Skeletal muscle satellite cell (primary cell): ENCODE results near the gene FANCM.
"Not testable (repeated sequence)": the region's sequence is repeated elsewhere in the genome, so short reads cannot be mapped to it uniquely, and the experiment has no call there.

Source experiments
- H3K27me3 ChIP-seq: 2 replicates; pipeline ENCODE4 v1.7.0; 2013; ENCODE audit warnings: low read length; ENCODE audit not compliant: control insufficient read depth, insufficient read depth
- H3K36me3 ChIP-seq: 2 replicates; pipeline ENCODE4 v1.7.0; 2013; ENCODE audit warnings: mild to moderate bottlenecking, control low read depth, low read length; ENCODE audit not compliant: insufficient read depth
- H3K4me1 ChIP-seq: 2 replicates; pipeline ENCODE4 v1.7.0; 2013; ENCODE audit warnings: low read length; ENCODE audit not compliant: control insufficient read depth, insufficient read depth
- H3K4me2 ChIP-seq: 2 replicates; pipeline ENCODE4 v1.7.0; 2013; ENCODE audit warnings: mild to moderate bottlenecking, low read length
- H3K4me3 ChIP-seq: 2 replicates; pipeline ENCODE4 v1.7.0; 2013; ENCODE audit warnings: low read length
- H3K9ac ChIP-seq: 2 replicates; pipeline ENCODE4 v1.7.0; 2013; ENCODE audit warnings: mild to moderate bottlenecking, low read depth, low read length, moderate library complexity
- H3K9me3 ChIP-seq: replicated peaks from 2 replicates; pipeline ENCODE4 v1.7.0; 2013; ENCODE audit warnings: mild to moderate bottlenecking, control low read depth, low read length

Gene FANCM

DNA sequence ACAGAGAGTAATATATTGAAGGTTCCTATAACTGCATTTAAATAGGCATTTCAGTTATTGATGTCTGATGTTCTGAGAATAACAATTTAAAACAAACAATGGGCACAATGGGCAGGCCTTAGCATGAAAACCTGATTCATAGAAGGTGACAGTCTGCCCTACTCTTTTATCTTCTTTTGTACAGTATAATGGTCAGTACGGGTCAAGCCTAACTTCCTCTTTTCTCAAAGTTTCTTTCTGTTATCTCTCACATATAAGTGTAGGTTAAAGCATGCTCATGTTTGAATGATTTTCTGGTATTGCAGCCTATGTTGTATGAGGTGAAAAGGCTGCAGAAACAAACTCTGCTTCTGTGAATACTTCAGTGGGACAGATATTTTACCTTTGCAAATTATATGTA lies 15.6 kb upstream of the FANCM start:
- no peaks in the 10 kb centered on the region for H3K27me3 ChIP-seq
- H3K9ac ChIP-seq: no peak overlapping the region
- no peak overlapping the region for H3K4me3 ChIP-seq
- H3K9me3 ChIP-seq: no peaks in the 10 kb centered on the region
- H3K4me2 ChIP-seq: no peak overlapping the region
- peaks cover 67% of the 10 kb centered on the region for H3K36me3 ChIP-seq
- no peaks in the 10 kb centered on the region for H3K4me1 ChIP-seq

DNA sequence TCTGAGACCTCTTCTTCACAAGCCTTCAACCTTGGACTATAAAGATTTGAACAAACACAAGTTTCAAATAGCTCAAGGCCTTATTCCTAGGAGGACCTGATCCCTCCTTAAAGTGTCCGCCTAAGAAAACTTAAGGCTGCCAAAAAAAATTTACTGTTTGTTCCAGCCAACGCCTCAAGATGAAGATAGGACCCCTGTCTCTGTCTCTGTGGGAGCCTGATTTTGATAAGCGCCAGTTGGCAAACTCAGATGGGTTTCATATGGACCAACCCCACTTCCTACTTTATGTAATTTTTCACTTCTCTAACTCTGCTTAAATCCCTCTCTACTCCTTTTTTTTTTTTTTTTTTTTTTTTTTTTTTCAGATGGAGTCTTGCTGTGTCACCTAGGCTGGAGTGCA lies 12.5 kb upstream of the FANCM start:
- Histone ChIP-seq H3K36me3 (peaks cover 53% of the 10 kb centered on the region), H3K4me2 (no peak overlapping the region), H3K9ac (no peak overlapping the region), H3K4me3 (no peak overlapping the region), H3K9me3 (no peaks in the 10 kb centered on the region), H3K4me1 (no peaks in the 10 kb centered on the region), H3K27me3 (no peaks in the 10 kb centered on the region)

DNA sequence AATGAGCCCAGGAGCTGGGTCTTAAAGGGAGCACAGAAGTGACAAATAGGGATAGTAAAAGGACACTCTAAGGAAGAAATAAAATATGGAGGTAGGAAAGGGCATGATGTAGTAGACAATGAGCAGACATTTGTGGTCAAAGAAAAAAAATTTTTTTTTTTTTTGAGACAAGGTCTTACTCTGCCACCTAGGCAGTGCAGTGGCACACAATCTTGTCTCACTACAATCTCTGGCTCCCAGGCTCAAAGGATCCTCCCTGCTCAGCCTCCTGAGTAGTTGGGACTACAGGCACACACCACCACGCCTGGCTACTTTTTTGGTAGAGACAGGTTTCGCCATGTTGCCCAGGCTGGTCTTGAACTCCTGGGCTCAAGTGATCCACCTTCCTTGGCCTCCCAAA lies 10.0 kb upstream of the FANCM start:
- Histone ChIP-seq H3K4me2 (no peak overlapping the region), H3K4me1 (no peaks in the 10 kb centered on the region), H3K36me3 (peaks cover 46% of the 10 kb centered on the region)

DNA sequence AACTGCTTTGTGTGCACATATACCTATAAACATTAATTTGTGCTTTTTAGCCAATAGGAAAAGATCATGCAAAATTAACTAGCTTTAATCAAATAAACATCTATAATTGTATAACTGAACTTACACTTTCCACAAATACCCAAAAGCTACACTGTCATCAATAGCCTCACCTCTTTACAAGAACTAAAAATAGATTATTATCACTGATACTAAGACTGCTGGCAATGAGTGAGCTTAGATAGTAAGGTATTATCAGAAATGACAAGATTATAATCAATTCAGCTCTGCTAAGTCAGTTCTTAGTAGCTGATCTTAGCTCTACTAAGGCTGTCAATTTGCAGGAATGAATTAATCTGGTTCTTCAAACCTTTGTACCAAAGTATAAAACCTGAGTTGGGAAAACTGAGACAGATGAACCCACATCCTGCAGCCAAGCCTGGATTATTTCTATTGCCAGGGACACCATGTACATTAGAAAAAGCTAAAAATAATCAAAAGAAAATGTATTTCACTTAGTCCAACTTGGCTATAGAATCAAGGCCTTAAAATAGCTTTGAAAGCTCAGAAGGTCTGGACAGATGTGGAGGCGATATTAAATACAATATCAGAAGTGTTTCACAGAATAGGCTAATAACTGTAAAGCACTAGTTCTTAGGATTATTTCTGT lies 6.6 kb upstream of the FANCM start:
- peaks cover 32% of the 10 kb centered on the region for H3K36me3 ChIP-seq
- H3K4me2 ChIP-seq: no peak overlapping the region
- no peaks in the 10 kb centered on the region for H3K4me1 ChIP-seq
- H3K27me3 ChIP-seq: no peaks in the 10 kb centered on the region
- H3K4me3 ChIP-seq: no peak overlapping the region
- H3K9me3 ChIP-seq: no peaks in the 10 kb centered on the region
- H3K9ac ChIP-seq: no peak overlapping the region

More for the DNA sequence above, 10.0 kb upstream of the FANCM start:
- Histone ChIP-seq H3K9me3 (no peaks in the 10 kb centered on the region), H3K9ac (no peak overlapping the region), H3K27me3 (no peaks in the 10 kb centered on the region), H3K4me3 (no peak overlapping the region)

DNA sequence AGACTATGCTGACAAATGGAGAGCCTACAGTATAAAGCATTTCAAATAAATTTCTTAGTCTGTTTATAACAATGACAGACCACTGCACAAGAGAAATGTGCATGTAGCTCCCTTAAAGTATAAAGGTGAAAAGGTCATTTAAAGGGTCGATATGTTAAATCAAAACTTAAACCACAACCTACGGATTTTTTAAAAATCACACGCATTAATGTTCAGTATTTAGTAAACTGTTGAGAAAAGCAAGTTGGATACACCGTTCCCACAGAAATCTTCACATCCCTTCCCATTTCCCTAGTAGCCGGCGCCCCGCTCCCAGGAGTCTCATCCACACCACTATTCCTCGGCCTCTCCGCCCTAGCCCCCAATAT lies 2.1 kb upstream of the FANCM start:
- Histone ChIP-seq H3K27me3 (no peaks in the 10 kb centered on the region), H3K9ac (peak overlapping the region; percentile 99), H3K4me1 (peaks cover 12% of the 10 kb centered on the region), H3K36me3 (peaks cover 11% of the 10 kb centered on the region), H3K4me3 (peak overlapping the region; percentile 89), H3K4me2 (peak overlapping the region; percentile 96), H3K9me3 (no peaks in the 10 kb centered on the region)

DNA sequence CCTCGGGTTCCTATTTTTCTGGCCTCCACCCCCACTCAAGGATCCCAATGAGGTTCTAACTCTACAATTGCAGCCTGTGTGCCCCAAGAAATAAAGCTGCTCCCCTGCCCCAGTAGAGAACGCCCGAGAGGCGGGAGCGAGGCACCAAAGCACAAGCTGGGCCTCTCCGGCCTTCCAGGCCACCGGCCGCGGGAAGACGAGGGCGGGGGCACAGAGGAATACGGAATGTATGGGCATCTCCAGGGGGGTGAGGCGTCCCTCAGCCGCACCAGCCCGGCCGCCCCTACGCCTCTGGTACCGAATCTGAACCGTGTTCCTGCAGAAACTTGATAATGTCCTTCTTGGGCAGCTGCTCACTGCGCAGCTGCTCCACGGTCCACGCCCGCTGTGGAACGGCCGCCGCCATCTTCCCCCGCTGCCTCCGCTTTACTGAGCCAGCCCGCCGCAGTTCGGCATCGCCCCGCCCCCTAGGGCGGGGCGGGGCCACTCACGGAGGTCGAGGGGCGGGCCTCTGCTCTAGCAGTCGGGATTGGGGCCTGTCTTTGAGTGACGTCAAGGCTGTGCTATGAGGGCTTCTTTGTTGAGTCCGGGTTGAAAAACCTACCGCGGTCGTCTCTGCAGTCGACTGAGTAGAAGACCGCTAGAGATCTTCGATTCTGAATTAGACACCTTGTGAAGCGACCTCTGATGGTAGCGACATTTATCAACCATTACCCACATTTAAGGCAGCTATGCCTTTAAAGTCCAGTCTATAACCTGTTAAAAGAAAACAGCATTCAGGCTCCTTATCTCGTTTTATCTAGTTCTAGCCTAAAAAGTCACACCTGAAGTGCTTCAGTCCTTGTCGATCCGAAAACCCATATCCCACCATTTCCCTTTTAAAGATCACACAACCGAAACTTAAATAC lies 1.4 kb upstream of the FANCM start, which contains the start of gene FKBP3:
TSS of gene FKBP3 (minus strand) at position 431 of the 908 bp plus-strand sequence. CDS start at position 406, 25 bp downstream.
- Histone ChIP-seq H3K4me1 (peaks cover 12% of the 10 kb centered on the region), H3K9me3 (no peaks in the 10 kb centered on the region), H3K4me3 (peak within 1 kb of the TSS; percentile 89), H3K9ac (peak within 1 kb of the TSS; percentile 99), H3K27me3 (no peaks in the 10 kb centered on the region), H3K4me2 (peak within 1 kb of the TSS; percentile 96), H3K36me3 (peaks cover 6% of the 10 kb centered on the region)

DNA sequence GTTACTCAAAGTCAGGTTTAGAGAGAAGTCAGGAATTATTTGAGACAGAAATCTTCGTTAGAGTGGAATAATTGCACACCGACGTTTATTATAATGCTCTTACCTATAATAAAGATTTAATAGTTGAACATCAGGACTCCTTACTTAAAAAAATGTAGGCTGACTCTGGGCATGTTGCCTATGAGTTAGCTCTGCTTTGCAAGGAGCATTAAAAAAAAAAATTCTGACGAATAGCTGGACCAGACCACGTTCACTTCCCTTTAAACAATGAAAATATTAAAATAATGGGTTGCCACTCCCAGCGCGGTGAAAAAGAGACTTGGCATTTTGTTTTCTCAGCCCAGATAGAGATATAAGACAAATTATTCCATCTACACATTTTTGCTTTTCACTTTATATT lies 574 bp upstream of the FANCM start:
- Histone ChIP-seq H3K4me3 (peak overlapping the region; percentile 89), H3K27me3 (no peaks in the 10 kb centered on the region), H3K4me1 (peaks cover 12% of the 10 kb centered on the region), H3K9me3 (no peaks in the 10 kb centered on the region), H3K4me2 (peak overlapping the region; percentile 90), H3K9ac (peak overlapping the region; percentile 99), H3K36me3 (peaks cover 4% of the 10 kb centered on the region)

DNA sequence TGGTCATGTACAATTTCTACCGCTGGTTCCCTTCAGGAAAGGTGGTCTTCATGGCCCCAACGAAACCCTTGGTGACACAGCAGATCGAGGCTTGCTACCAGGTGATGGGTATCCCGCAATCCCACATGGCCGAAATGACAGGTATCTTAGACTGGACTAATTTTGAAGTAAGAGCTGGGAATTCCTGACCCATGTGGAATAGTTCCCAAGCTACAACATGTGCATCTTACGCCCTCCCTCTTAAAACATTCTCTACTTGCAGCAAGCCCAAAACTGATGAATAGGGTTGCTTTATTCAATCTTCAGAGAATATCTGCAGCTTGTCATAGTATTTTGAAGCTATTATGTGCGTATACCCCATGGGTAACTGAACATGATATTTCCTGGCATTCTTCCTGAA lies 669 bp downstream of the FANCM start:
- Histone ChIP-seq H3K9ac (peak overlapping the region; percentile 80), H3K27me3 (no peaks in the 10 kb centered on the region), H3K4me3 (peak overlapping the region; percentile 89), H3K4me1 (peaks cover 12% of the 10 kb centered on the region), H3K36me3 (no peaks in the 10 kb centered on the region), H3K9me3 (no peaks in the 10 kb centered on the region), H3K4me2 (peak overlapping the region; percentile 89)

DNA sequence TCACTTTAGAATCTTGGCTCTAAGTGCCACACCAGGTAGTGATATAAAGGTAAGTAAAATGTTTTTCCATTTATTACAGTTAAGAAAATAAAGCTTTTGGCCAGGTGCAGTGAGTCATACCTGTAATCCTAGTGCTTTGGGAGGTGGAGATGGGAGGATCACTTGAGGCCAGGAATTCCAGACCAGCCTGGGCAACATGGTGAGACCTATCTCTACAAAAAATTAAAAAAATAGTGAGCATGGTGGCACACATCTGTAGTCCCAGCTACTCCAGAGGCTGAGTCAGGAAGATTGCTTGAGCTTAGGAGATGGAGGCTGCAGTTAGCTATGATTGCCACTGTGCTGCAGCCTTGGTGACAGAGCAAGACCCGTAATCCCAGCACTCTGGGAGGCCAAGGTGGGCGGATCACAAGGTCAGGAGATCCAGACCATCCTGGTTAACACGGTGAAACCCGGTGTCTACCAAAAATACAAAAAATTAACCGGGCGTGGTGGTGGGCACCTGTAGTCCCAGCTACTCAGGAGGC lies 5.0 kb downstream of the FANCM start:
- no peak overlapping the region for H3K4me3 ChIP-seq
- no peaks in the 10 kb centered on the region for H3K36me3 ChIP-seq
- H3K4me1 ChIP-seq: peaks cover 12% of the 10 kb centered on the region
- H3K9ac ChIP-seq: no peak overlapping the region
- no peaks in the 10 kb centered on the region for H3K27me3 ChIP-seq
- no peak overlapping the region for H3K4me2 ChIP-seq
- no peaks in the 10 kb centered on the region for H3K9me3 ChIP-seq

DNA sequence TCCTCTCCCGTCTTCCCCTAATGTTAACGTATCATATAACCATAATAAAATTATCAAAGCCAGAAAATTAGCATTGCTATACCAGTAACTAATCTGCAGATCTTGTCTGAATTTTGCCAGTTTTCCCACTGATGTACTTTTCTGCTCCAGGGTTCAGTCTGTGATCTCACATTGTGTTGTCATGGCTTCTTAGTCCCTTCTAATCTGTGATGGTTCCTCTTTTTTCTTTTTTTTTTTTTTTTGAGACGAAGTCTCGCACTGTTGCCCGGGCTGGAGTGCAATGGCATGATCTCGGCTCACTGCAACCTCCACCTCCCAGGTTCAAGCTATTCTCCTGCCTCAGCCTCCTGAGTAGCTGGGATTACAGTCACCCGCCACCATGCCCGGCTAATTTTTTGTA lies 6.4 kb downstream of the FANCM start:
- H3K9ac ChIP-seq, H3K4me2 ChIP-seq, H3K9me3 ChIP-seq, H3K27me3 ChIP-seq, H3K36me3 ChIP-seq, H3K4me3 ChIP-seq: not testable (repeated sequence)
- peaks cover 11% of the 10 kb centered on the region for H3K4me1 ChIP-seq

DNA sequence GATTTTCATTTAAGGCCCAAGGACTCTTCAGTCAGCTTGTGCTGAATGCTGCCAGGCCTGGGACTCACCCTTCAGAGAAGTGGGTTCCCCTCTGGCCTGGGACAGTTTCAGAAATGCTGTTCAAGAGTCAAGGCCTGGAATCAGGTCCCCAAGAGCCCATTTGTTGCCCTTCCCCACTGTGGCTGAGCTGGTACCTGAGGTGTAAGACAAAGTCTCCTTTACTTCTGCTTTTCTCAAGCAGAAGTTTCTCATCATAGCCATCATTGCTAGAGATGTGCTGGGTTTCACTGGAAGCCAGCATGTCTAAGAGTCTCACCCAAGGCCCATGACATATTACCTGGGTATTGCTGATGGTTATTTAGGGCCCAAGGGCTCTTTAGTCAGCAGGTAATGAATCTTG lies 8.9 kb downstream of the FANCM start:
- Histone ChIP-seq H3K4me3 (no peak overlapping the region), H3K27me3 (no peaks in the 10 kb centered on the region)

More for the DNA sequence above, 8.9 kb downstream of the FANCM start:
- Histone ChIP-seq H3K4me2 (no peak overlapping the region), H3K9me3 (no peaks in the 10 kb centered on the region), H3K36me3 (no peaks in the 10 kb centered on the region), H3K9ac (no peak overlapping the region), H3K4me1 (no peaks in the 10 kb centered on the region)
